Fibroblast of mammary gland (primary cell): ENCODE results near the gene GRAMD1B.
A peak's percentile ranks its signal among the peaks of the same experiment; 100 is the strongest.

Experiments
- DNase-seq: peaks from one replicate; pipeline ENCODE4 v3.0.0-alpha.2; 2010; ENCODE audit warnings: low read depth
- H3K4me3 ChIP-seq: 2 replicates; pipeline ENCODE4 v1.5.1; 2011; ENCODE audit warnings: low read depth, mild to moderate bottlenecking, low read length, moderate library complexity; ENCODE audit not compliant: control insufficient read depth
- TF ChIP-seq, protein P1 (sequence below): conservative IDR thresholded peaks from 2 replicates; pipeline ENCODE4 v1.5.1; 2011; ENCODE audit warnings: low read depth, low read length, inconsistent platforms; ENCODE audit not compliant: control insufficient read depth, insufficient read depth

GRAMD1B gene

DNA sequence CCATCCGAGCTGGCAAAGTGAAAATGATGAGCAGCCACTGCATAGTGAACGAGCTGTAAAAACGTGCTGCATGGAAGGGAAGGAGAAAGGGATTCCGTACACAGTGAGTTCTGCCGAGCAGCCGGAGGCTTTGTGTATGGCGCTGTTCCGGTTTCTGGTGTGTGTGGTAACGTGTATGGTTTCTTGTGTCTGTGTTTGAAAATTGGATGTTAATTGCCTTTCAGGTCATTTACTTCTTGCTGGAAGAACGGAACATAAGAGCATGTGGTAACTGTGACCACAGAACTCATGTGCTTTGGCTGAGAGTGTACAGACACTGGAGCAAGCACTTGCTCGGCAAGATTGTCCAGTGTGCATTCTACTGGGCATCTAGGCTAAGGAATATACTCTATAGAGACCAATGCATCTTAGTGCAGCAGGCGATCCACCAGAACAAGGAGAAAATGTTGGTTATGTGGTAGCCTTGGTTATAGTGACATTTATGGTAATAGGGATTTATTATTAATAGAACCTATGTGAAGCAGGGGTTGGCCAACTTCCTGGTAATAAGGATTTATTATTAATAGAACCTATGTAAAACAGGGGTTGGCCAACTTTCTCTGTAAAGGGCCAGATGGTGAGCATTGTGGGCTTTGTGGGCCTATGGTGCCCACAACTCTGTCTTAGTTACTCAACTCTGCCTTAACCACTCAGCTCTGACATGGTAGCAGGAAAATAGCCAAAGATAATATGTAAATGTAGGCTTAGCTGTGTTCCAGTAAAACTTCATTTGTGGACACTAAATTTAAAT is 49.2 kb downstream of the GRAMD1B start:
- TF ChIP-seq, protein P1, sequence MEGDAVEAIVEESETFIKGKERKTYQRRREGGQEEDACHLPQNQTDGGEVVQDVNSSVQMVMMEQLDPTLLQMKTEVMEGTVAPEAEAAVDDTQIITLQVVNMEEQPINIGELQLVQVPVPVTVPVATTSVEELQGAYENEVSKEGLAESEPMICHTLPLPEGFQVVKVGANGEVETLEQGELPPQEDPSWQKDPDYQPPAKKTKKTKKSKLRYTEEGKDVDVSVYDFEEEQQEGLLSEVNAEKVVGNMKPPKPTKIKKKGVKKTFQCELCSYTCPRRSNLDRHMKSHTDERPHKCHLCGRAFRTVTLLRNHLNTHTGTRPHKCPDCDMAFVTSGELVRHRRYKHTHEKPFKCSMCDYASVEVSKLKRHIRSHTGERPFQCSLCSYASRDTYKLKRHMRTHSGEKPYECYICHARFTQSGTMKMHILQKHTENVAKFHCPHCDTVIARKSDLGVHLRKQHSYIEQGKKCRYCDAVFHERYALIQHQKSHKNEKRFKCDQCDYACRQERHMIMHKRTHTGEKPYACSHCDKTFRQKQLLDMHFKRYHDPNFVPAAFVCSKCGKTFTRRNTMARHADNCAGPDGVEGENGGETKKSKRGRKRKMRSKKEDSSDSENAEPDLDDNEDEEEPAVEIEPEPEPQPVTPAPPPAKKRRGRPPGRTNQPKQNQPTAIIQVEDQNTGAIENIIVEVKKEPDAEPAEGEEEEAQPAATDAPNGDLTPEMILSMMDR: no peak
- no peak overlapping the region for H3K4me3 ChIP-seq
- no peak for DNase-seq

DNA sequence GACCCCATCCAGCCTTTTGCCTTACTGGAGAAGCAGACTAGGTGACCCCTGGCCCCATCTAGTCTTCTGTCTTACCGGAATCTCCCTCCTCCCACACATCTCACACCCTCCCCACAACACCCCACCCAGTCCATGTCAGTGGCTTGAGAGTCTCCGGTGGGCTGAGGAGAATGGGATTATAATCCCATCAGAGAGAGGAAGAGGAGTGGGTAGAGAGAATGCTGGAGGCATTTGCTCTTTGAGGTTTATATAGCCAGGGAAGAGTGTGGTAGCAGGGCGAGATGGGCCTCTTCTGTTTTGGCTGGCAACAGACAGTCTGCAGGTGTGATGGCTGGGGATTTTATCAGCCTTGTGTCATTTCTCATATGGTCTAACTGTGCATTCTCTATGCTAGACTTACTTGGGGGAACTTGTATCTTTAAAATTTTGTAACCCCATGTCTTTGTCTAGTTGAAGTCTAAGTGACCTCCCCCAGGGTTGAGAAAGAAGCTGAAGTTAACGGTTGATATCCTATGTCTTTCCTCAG is 50.3 kb downstream of the GRAMD1B start:
- DNase-seq: no peak
- TF ChIP-seq, protein P1: no peak
- H3K4me3 ChIP-seq: no peak overlapping the region

DNA sequence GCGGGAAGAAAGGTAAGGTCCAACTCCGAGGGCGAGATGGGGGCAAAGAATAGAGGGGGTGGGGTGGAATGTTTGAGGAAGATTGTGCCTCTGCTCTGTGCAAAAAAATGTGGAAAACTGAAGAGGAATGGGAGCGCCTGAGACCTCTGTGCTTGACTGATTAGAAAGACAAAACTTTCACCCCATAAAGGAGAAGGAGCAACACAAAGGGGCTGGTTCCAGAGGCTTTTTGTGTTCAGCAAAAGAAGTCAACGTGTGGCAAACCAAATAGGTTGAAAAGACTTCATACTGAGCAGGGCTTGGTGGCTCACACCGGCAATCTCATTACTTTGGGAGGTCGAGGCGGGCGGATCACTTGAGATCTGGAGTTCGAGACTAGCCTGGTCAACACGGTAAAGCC is 50.8 kb downstream of the GRAMD1B start:
- no peak overlapping the region for H3K4me3 ChIP-seq
- no peak for DNase-seq
- TF ChIP-seq, protein P1: no peak

DNA sequence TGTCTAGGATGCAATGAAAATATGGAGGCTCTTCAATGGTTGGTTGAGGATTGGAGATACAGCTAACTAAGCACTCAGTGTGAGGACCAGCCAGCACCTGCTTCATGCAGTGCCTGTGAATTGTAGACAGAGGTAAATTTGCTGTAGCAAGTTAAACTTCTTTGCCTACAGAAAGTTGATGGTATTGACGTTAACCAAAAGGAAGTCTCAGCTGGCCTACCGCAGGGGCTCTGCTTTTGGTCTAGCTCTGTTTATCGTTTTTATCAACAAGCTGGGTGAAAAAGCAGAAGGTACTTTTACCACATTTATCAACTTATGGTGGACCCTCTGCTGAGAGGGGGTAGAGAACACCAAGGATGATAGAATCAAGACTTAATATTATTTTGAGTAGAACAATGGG is 51.6 kb downstream of the GRAMD1B start:
- TF ChIP-seq, protein P1: no peak
- DNase-seq: no peak
- no peak overlapping the region for H3K4me3 ChIP-seq

DNA sequence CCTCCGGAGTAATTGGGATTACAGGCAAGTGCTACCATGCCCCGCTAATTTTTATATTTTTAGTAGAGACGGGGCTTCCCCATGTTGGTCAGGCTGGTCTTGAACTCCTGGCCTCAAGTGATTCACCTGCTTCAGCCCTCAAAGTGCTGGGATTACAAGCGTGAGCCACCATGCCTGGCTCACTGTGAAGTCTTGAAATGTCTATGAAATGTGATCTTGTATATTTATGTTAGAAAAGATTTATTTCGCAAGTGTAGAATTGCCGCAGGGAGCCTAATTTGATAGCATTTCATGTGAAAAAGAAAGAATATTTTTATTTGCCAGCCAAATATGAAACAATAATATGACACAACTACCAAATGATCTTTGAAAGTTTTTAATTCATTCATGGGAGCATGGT is 52.1 kb downstream of the GRAMD1B start:
- no peak overlapping the region for H3K4me3 ChIP-seq
- TF ChIP-seq, protein P1: no peak
- DNase-seq: no peak

DNA sequence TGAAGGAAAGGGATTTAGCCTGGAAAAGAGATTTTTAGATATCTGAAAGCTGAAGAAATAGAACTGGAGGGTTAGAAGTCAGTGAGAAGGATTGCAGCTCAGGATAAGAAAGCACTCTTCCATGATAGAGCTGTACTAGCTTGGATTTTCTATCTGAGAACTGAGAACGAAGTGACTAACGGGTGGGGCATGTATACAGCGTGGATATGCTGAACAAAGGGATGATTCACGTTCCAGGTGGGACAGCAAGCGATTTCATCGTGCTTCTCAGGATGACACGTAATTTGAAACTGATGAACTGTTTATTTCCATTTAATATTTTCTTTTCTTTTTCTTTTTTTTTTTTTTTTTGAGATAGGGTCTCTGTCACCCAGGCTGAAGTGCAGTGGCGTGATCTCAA is 53.0 kb downstream of the GRAMD1B start:
- no peak overlapping the region for H3K4me3 ChIP-seq
- peak; percentile 37 for DNase-seq
- TF ChIP-seq, protein P1: no peak

DNA sequence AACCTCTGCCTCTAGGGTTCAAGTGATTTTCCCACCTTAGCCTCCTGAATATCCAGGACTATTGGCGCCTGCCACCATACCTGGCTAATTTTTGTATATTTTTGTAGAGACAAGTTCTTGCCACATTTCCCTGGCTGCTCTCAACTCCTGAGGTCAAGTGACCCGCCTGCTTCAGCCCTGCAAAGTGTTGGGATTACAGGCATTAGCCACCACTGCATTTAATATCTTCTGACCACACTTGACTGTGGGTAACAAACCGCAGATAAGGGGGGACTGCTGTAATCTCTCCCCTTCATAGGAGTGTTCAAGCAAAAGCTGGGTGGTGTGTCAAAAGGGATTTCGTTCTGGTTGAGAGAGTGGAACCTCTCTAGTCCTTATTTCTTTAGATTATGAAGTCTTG is 53.4 kb downstream of the GRAMD1B start:
- DNase-seq: no peak
- H3K4me3 ChIP-seq: no peak overlapping the region
- TF ChIP-seq, protein P1: no peak
